ENCODE results near the gene MFAP5. TPM values are rescaled to one million over a fixed set of nuclear protein-coding genes. Genes with fewer than 3 reads are reported as not detected.

The MFAP5 gene
- total RNA-seq, 1 experiment from 2014 or later = 0.26 TPM

DNA sequence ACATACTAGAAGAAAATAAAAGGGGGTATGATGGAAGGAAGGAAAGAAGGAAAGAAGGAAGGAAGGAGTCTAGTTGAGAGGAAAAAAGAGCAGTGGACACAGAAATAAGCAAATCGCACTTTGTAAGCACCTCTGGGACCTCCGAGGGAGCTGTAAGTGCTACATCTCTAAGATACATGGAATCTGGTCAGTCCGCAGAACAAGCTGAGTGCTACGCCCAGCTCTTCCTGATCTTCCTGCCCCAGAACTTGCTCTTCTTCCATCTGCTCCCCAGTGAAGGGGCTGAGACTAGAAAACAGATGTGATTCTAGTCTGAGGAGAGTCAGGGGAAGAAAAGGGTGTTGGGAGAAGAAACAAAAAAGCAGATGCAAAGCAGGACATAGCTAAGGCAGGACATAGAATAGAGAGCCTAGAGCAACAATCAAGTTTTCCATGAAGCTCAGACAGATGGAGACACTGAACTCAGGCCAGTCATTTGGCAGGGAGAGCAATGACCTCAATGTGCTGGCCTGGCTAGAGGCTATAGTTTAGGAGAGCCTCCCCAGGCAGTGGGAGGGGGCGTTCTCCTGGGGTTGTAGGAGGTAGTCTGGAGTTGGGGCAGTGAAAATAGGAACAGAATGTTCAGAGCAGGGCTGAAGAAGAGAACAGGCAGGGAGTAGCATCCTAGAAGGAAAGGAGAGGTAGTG, 1.7 kb upstream of the MFAP5 start:
- Histone ChIP-seq H4K8ac (replicated peaks; ENCODE audit: insufficient read length, low read depth, low read length) (no peak overlapping the region), H3K56ac (ENCODE audit: insufficient read length, low read depth, low read length) (no peak overlapping the region), H3K4me2 (ENCODE audit: insufficient read depth, insufficient read length, low read length) (no peak overlapping the region), H2BK15ac (ENCODE audit: low read depth, low read length) (no peak overlapping the region), H2AK5ac (ENCODE audit: insufficient read length, low read length) (no peak overlapping the region), H3K79me2 (ENCODE audit: insufficient read depth, low read length) (no peaks in the 10 kb centered on the region), H2AFZ (ENCODE audit: low read length) (no peak overlapping the region), H2BK5ac (ENCODE audit: insufficient read length, low read length) (no peak overlapping the region), H3K23ac (ENCODE audit: insufficient read length, low read depth, low read length) (no peak overlapping the region), H3K14ac (ENCODE audit: insufficient read depth, low read length) (no peak overlapping the region), H4K5ac (ENCODE audit: insufficient read length, low read depth, low read length) (no peak overlapping the region), H4K20me1 (ENCODE audit: control insufficient read depth, insufficient read depth, insufficient read length) (no peaks in the 10 kb centered on the region), H3T11ph (ENCODE audit: low read length) (no peak overlapping the region), H3K9ac (ENCODE audit: extremely low read depth, insufficient read length, low read length) (no peak overlapping the region), H3K18ac (ENCODE audit: insufficient read length, low read depth, low read length) (no peak overlapping the region), H4K91ac (ENCODE audit: insufficient read length, low read depth, low read length) (no peak overlapping the region), H3K79me1 (ENCODE audit: insufficient read depth, low read depth, low read length, poor library complexity, severe bottlenecking) (no peaks in the 10 kb centered on the region), H3K23me2 (ENCODE audit: insufficient read length, low read depth, low read length, poor library complexity, severe bottlenecking) (no peaks in the 10 kb centered on the region), H3K4me1 (ENCODE audit: insufficient read depth, low read length) (no peaks in the 10 kb centered on the region; the same call in 1 of the 2 replicates), H2BK120ac (ENCODE audit: low read depth, low read length, poor library complexity, severe bottlenecking) (no peak overlapping the region), H2BK12ac (ENCODE audit: insufficient read length, low read depth, low read length) (no peak overlapping the region), H3K9me3 (ENCODE audit: control insufficient read depth, low read depth, low read length) (no peaks in the 10 kb centered on the region), H3K27me3 (ENCODE audit: insufficient read depth, low read length) (no peaks in the 10 kb centered on the region), H3K4ac (ENCODE audit: low read depth, low read length) (no peak overlapping the region), H2BK20ac (ENCODE audit: low read depth, low read length, poor library complexity, severe bottlenecking) (no peak overlapping the region), H3K27ac (ENCODE audit: insufficient read length, low read depth, low read length) (no peak overlapping the region)
- Mint-ChIP-seq H3K27me3 (ENCODE audit: low read depth) (no peaks in the 10 kb centered on the region; the same call in none of the 2 replicates), H3K9me3 (peaks cover 0 to under 1% of the 10 kb centered on the region in 2 experiments; a peak in 3 of 5 replicates), H3K27ac (peak overlapping the region in 1 of 3 experiments; percentile 3; a peak in 2 of 7 replicates), H3K4me3 (no peak overlapping the region), H3K4me1 (no peaks in the 10 kb centered on the region), H3K36me3 (ENCODE audit: insufficient read depth in 1 of 3, low read depth in 3 of 3) (peaks cover 0 to 2% (median 1%) of the 10 kb centered on the region in 3 experiments; a peak in 3 of 7 replicates)
- TF ChIP-seq, protein P1, sequence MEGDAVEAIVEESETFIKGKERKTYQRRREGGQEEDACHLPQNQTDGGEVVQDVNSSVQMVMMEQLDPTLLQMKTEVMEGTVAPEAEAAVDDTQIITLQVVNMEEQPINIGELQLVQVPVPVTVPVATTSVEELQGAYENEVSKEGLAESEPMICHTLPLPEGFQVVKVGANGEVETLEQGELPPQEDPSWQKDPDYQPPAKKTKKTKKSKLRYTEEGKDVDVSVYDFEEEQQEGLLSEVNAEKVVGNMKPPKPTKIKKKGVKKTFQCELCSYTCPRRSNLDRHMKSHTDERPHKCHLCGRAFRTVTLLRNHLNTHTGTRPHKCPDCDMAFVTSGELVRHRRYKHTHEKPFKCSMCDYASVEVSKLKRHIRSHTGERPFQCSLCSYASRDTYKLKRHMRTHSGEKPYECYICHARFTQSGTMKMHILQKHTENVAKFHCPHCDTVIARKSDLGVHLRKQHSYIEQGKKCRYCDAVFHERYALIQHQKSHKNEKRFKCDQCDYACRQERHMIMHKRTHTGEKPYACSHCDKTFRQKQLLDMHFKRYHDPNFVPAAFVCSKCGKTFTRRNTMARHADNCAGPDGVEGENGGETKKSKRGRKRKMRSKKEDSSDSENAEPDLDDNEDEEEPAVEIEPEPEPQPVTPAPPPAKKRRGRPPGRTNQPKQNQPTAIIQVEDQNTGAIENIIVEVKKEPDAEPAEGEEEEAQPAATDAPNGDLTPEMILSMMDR (conservative IDR thresholded peaks at IDR 0.05) = no peak
- DNase-seq = no peak
- no CpG with 5 or more reads among the region's 5 CpGs for WGBS (ENCODE audit: extremely low coverage, insufficient read length, low lambda C conversion rate)
